DMS114 treated with DMSO at 0.1 percent for 48 hours (cell line): Measurements from ENCODE around the gene S100A8.
"Not testable (repeated sequence)": the region's sequence is repeated elsewhere in the genome, so short reads cannot be mapped to it uniquely, and the experiment has no call there.

Experiments
- DNase-seq: peaks from one replicate; lab custom pipeline; 2025; ENCODE audit not compliant: unreplicated experiment; lab: John Stamatoyannopoulos, UW

The S100A8 gene

GRCh38 chr1:153390938-153391710 lies at the start of gene S100A8:
Gene S100A8, minus strand, starts transcription at chr1:153391073. Its CDS starts 538 bp downstream, at chr1:153390535.
- DNase-seq, result no peak

GRCh38 chr1:153439273-153439672 lies 48.4 kb upstream of the S100A8 start:
- no peak for DNase-seq

GRCh38 chr1:153438599-153438998 lies 47.7 kb upstream of the S100A8 start:
- no peak for DNase-seq

GRCh38 chr1:153437236-153437635 lies 46.4 kb upstream of the S100A8 start:
- no peak for DNase-seq

- DNase-seq, result no peak
Measured at GRCh38 chr1:153434746-153435455, 44.0 kb upstream of the S100A8 start.

GRCh38 chr1:153432874-153433681 lies 42.2 kb upstream of the S100A8 start:
- no peak for DNase-seq

GRCh38 chr1:153431928-153432327 lies 41.1 kb upstream of the S100A8 start:
- DNase-seq, result no peak

GRCh38 chr1:153431427-153431826 lies 40.6 kb upstream of the S100A8 start:
- DNase-seq, result no peak

GRCh38 chr1:153431002-153431401 lies 40.1 kb upstream of the S100A8 start:
- no peak for DNase-seq

GRCh38 chr1:153430561-153430960 lies 39.7 kb upstream of the S100A8 start:
- DNase-seq, result no peak

GRCh38 chr1:153430166-153430553 lies 39.3 kb upstream of the S100A8 start:
- DNase-seq, result no peak

GRCh38 chr1:153429266-153430165 lies 38.6 kb upstream of the S100A8 start:
- no peak for DNase-seq

- DNase-seq, result no peak
Measured at GRCh38 chr1:153428791-153429190, 37.9 kb upstream of the S100A8 start.

- no peak for DNase-seq
Measured at GRCh38 chr1:153428073-153428638, 37.3 kb upstream of the S100A8 start.

- DNase-seq, result no peak
Measured at GRCh38 chr1:153426809-153427208, 35.9 kb upstream of the S100A8 start.

- no peak for DNase-seq
Measured at GRCh38 chr1:153422450-153423068, 31.7 kb upstream of the S100A8 start.

- DNase-seq, result no peak
Measured at GRCh38 chr1:153420306-153420705, 29.4 kb upstream of the S100A8 start.

GRCh38 chr1:153419436-153419793 lies 28.5 kb upstream of the S100A8 start:
- DNase-seq, result not testable (repeated sequence)

- not testable (repeated sequence) for DNase-seq
Measured at GRCh38 chr1:153418758-153419435, 28.0 kb upstream of the S100A8 start.
